Measurements from ENCODE around the gene EYA4.

DNA sequence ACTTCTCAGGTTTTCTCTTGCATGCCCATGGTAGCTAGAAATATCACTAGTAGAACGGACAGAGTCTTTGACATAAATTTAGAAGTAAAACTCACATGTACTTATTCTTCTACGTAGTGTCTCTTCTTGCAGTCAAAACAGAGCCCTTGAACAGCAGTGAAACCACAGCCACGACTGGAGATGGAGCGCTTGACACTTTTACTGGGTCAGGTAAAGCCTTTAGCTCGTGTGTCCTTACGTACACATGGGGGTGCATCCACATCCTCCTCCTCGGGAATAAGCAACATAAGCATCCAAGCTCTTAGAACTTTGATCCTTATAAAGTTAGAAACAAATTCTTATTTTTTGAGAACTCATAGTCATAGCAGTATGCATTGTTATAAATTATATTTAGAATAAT is 215.3 kb downstream of the EYA4 start:
- no peak for TF ChIP-seq ZNF232 (CRISPR knock-in tag; IDR thresholded peaks at IDR 0.05)
- TF ChIP-seq NR2C2 (CRISPR knock-in tag; IDR thresholded peaks at IDR 0.05): no peak
- TF ChIP-seq, protein P1, sequence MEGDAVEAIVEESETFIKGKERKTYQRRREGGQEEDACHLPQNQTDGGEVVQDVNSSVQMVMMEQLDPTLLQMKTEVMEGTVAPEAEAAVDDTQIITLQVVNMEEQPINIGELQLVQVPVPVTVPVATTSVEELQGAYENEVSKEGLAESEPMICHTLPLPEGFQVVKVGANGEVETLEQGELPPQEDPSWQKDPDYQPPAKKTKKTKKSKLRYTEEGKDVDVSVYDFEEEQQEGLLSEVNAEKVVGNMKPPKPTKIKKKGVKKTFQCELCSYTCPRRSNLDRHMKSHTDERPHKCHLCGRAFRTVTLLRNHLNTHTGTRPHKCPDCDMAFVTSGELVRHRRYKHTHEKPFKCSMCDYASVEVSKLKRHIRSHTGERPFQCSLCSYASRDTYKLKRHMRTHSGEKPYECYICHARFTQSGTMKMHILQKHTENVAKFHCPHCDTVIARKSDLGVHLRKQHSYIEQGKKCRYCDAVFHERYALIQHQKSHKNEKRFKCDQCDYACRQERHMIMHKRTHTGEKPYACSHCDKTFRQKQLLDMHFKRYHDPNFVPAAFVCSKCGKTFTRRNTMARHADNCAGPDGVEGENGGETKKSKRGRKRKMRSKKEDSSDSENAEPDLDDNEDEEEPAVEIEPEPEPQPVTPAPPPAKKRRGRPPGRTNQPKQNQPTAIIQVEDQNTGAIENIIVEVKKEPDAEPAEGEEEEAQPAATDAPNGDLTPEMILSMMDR (IDR thresholded peaks at IDR 0.05): no peak
- no peak for TF ChIP-seq FOXK1 (CRISPR knock-in tag; IDR thresholded peaks at IDR 0.05)
- TF ChIP-seq CREB1 (CRISPR knock-in tag; IDR thresholded peaks at IDR 0.05): no peak
- TF ChIP-seq, protein P2, sequence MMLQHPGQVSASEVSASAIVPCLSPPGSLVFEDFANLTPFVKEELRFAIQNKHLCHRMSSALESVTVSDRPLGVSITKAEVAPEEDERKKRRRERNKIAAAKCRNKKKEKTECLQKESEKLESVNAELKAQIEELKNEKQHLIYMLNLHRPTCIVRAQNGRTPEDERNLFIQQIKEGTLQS (CRISPR knock-in tag; conservative IDR thresholded peaks at IDR 0.05): no peak
- no peak for TF ChIP-seq USF2 (CRISPR knock-in tag; IDR thresholded peaks at IDR 0.05)
- no peak for TF ChIP-seq NFE2L1 (CRISPR knock-in tag; IDR thresholded peaks at IDR 0.05)
